ENCODE measurements around the gene ATP7A. TPM values are rescaled to one million over a fixed set of nuclear protein-coding genes. Genes with fewer than 3 reads are reported as not detected.

ATP7A gene
- total RNA-seq, 4 donors from 2014 or later, result 19.9 to 33.2 (median 26.8) TPM

GRCh38 chrX:78011846-78012245 is 101.4 kb downstream of the ATP7A start:
- TF ChIP-seq POLR2A (IDR thresholded peaks at IDR 0.05), result no peak
- TF ChIP-seq POLR2AphosphoS5 (IDR thresholded peaks at IDR 0.05), result no peak
- TF ChIP-seq CTCF (IDR thresholded peaks at IDR 0.05), result no peak
- no peak for TF ChIP-seq EP300 (IDR thresholded peaks at IDR 0.05)
- DNase-seq (ENCODE audit: low spot score in 2 of 2), result no peak
- Histone ChIP-seq H3K4me1 (no peaks in the 10 kb centered on the region), H3K9me3 (no peaks in the 10 kb centered on the region), H3K27ac (no peak overlapping the region), H3K27me3 (no peaks in the 10 kb centered on the region), H3K36me3 (no peaks in the 10 kb centered on the region), H3K4me3 (no peak overlapping the region)
- WGBS, result 72% methylated on average over 1 of the region's 1 CpG

- 61% methylated on average over 12 of the region's 12 CpGs for WGBS
- TF ChIP-seq POLR2AphosphoS5 (IDR thresholded peaks at IDR 0.05) (no peak), POLR2A (IDR thresholded peaks at IDR 0.05) (no peak), EP300 (IDR thresholded peaks at IDR 0.05) (no peak), CTCF (IDR thresholded peaks at IDR 0.05) (no peak)
- Histone ChIP-seq H3K27ac (peak overlapping the region; percentile 77), H3K27me3 (no peaks in the 10 kb centered on the region), H3K4me1 (peaks cover 2% of the 10 kb centered on the region), H3K4me3 (no peak overlapping the region), H3K36me3 (no peaks in the 10 kb centered on the region), H3K9me3 (no peaks in the 10 kb centered on the region)
- DNase-seq (ENCODE audit: low spot score in 2 of 2), result no peak
These were observed 109.3 kb downstream of the ATP7A start for GRCh38 chrX:78019586-78020483.

GRCh38 chrX:78024349-78025059 is 114.0 kb downstream of the ATP7A start:
- Histone ChIP-seq H3K36me3 (no peaks in the 10 kb centered on the region), H3K27me3 (no peaks in the 10 kb centered on the region), H3K9me3 (no peaks in the 10 kb centered on the region), H3K4me3 (no peak overlapping the region), H3K4me1 (no peaks in the 10 kb centered on the region), H3K27ac (no peak overlapping the region)
- 51% methylated on average over 5 of the region's 7 CpGs for WGBS
- TF ChIP-seq POLR2AphosphoS5 (IDR thresholded peaks at IDR 0.05), result no peak
- no peak for TF ChIP-seq EP300 (IDR thresholded peaks at IDR 0.05)
- peak in 1 of 2 donors; percentile 23 for TF ChIP-seq CTCF (IDR thresholded peaks at IDR 0.05)
- TF ChIP-seq POLR2A (IDR thresholded peaks at IDR 0.05), result no peak
- no peak for DNase-seq (ENCODE audit: low spot score in 2 of 2)

- DNase-seq (ENCODE audit: low spot score in 2 of 2), result no peak
- no peaks in the 10 kb centered on the region for H3K27me3 ChIP-seq
- no peaks in the 10 kb centered on the region for H3K36me3 ChIP-seq
- 76% methylated on average over 3 of the region's 3 CpGs for WGBS
- H3K4me3 ChIP-seq, result no peak overlapping the region
- H3K4me1 ChIP-seq, result no peaks in the 10 kb centered on the region
- no peak overlapping the region for H3K27ac ChIP-seq
- no peaks in the 10 kb centered on the region for H3K9me3 ChIP-seq
- TF ChIP-seq EP300 (IDR thresholded peaks at IDR 0.05), result no peak
- no peak for TF ChIP-seq POLR2A (IDR thresholded peaks at IDR 0.05)
- TF ChIP-seq POLR2AphosphoS5 (IDR thresholded peaks at IDR 0.05), result no peak
- no peak for TF ChIP-seq CTCF (IDR thresholded peaks at IDR 0.05)
These were observed 117.3 kb downstream of the ATP7A start for GRCh38 chrX:78027798-78028197.

- Histone ChIP-seq H3K4me3 (no peak overlapping the region), H3K4me1 (no peaks in the 10 kb centered on the region), H3K27ac (no peak overlapping the region), H3K36me3 (no peaks in the 10 kb centered on the region), H3K9me3 (no peaks in the 10 kb centered on the region), H3K27me3 (no peaks in the 10 kb centered on the region)
- no peak for DNase-seq (ENCODE audit: low spot score in 2 of 2)
- 34% methylated on average over 2 of the region's 2 CpGs for WGBS
- TF ChIP-seq POLR2A (IDR thresholded peaks at IDR 0.05) (no peak), CTCF (IDR thresholded peaks at IDR 0.05) (peak in 1 of 2 donors; percentile 25)
These were observed 119.2 kb downstream of the ATP7A start for GRCh38 chrX:78029663-78030062.

Data from suprapubic skin (tissue), 4 donors.